IMR-90 (cell line): ENCODE results near the gene OR5B21. TPM values are rescaled to one million over a fixed set of nuclear protein-coding genes. Genes with fewer than 3 reads are reported as not detected.

Experiments
- ATAC-seq: fragments of 200-7000 bp; cut with Tn5 transposase; 2 replicates; pipeline ENCODE4 v1.9.1; 2020; ENCODE audit warnings: low read depth, mild to moderate bottlenecking, moderate library complexity
- BruUV-seq: library from RNA; stranded (reverse); fragments of 400-500 nt; replicated peaks from 2 replicates; lab custom pipeline; 2021; lab: Mats Ljungman, UMichigan
- CTCF ChIA-PET: fragments of 300-600 bp; formaldehyde crosslinking; extraction: SDS; loops from one replicate; lab custom pipeline; 2021; ENCODE audit warnings: antibody characterized with exemption; lab: Yijun Ruan, JAX
- POLR2A ChIA-PET: fragments of 300-600 bp; sonication (Branson Sonifier 250); formaldehyde crosslinking; loops from one replicate; lab custom pipeline; 2022; ENCODE audit warnings: antibody characterized with exemption; ENCODE audit not compliant: unreplicated experiment; lab: Charles Lee
- DNase-seq: peaks from one replicate; pipeline ENCODE4 v3.0.0; 2013
- H2AFZ ChIP-seq: replicated peaks from 2 replicates; pipeline ENCODE3; 2013; ENCODE audit warnings: low read length, mild to moderate bottlenecking; ENCODE audit not compliant: poor library complexity
- H2AK5ac ChIP-seq: 2 replicates; pipeline ENCODE4 v1.6.1; 2013; ENCODE audit warnings: low read depth, low read length, inconsistent platforms
- H2AK9ac ChIP-seq: replicated peaks from 2 replicates; pipeline ENCODE3; 2013; ENCODE audit warnings: mild to moderate bottlenecking, low read depth, low read length, moderate library complexity; ENCODE audit not compliant: poor library complexity
- H2BK120ac ChIP-seq: 2 replicates; pipeline ENCODE4 v1.6.1; 2013; ENCODE audit warnings: low read depth, low read length, inconsistent platforms
- H2BK15ac ChIP-seq: 3 replicates; pipeline ENCODE4 v1.6.1; 2013; ENCODE audit warnings: low read depth, low read length, inconsistent platforms
- H2BK20ac ChIP-seq: 2 replicates; pipeline ENCODE4 v1.6.1; 2013; ENCODE audit warnings: low read depth, mild to moderate bottlenecking, inconsistent platforms, low read length, moderate library complexity
- H2BK5ac ChIP-seq: 2 replicates; pipeline ENCODE4 v1.6.1; 2013; ENCODE audit warnings: mild to moderate bottlenecking, low read depth, low read length, inconsistent platforms; ENCODE audit not compliant: poor library complexity, severe bottlenecking
- H3K14ac ChIP-seq: replicated peaks from 2 replicates; pipeline ENCODE4 v1.6.1; 2013; ENCODE audit warnings: low read depth, low read length, inconsistent platforms
- H3K18ac ChIP-seq: 2 replicates; pipeline ENCODE4 v1.6.1; 2013; ENCODE audit warnings: low read depth, low read length, control low read depth
- H3K23ac ChIP-seq: 2 replicates; pipeline ENCODE4 v1.6.1; 2013; ENCODE audit warnings: low read depth, low read length, inconsistent platforms
- H3K27ac ChIP-seq: 2 replicates; pipeline ENCODE4 v1.5.1; 2013; ENCODE audit warnings: mild to moderate bottlenecking, control low read depth, low read length; ENCODE audit not compliant: insufficient read depth
- H3K27me3 ChIP-seq: 2 replicates; pipeline ENCODE4 v1.6.1; 2013; ENCODE audit warnings: low read length; ENCODE audit not compliant: control insufficient read depth, insufficient read depth
- H3K36me3 ChIP-seq: 2 replicates; pipeline ENCODE4 v1.6.1; 2013; ENCODE audit warnings: low read length, mixed read lengths; ENCODE audit not compliant: control insufficient read depth, insufficient read depth
- H3K4ac ChIP-seq: 2 replicates; pipeline ENCODE4 v1.6.1; 2013; ENCODE audit warnings: low read depth, low read length, inconsistent platforms
- H3K4me1 ChIP-seq: 2 replicates; pipeline ENCODE4 v1.6.1; 2013; ENCODE audit warnings: low read length, mixed read lengths; ENCODE audit not compliant: control insufficient read depth, insufficient read depth
- H3K4me2 ChIP-seq: 2 replicates; pipeline ENCODE4 v1.6.1; 2013; ENCODE audit warnings: low read depth, mild to moderate bottlenecking, control low read depth, low read length, moderate library complexity
- H3K4me3 ChIP-seq: 2 replicates; pipeline ENCODE4 v1.5.1; 2013; ENCODE audit warnings: low read depth, mild to moderate bottlenecking, control low read depth, low read length, moderate library complexity; ENCODE audit not compliant: insufficient read depth
- H3K56ac ChIP-seq: 2 replicates; pipeline ENCODE4 v1.6.1; 2013; ENCODE audit warnings: low read length, inconsistent platforms; ENCODE audit not compliant: insufficient read depth; ENCODE audit errors: extremely low read depth
- H3K79me1 ChIP-seq, 2 experiments: 2 replicates each; pipeline ENCODE4 v1.6.1; 2013; ENCODE audit warnings: low read length in 2 of 2, inconsistent platforms in 1 of 2, low read depth in 1 of 2
- H3K9ac ChIP-seq: 2 replicates; pipeline ENCODE4 v1.6.1; 2013; ENCODE audit warnings: low read depth, low read length, control low read depth
- H3K9me1 ChIP-seq: 2 replicates; pipeline ENCODE4 v1.6.1; 2013; ENCODE audit warnings: low read length, inconsistent platforms; ENCODE audit not compliant: insufficient read depth
- H3K9me3 ChIP-seq: 2 replicates; pipeline ENCODE4 v1.6.1; 2013; ENCODE audit warnings: low read length; ENCODE audit not compliant: control insufficient read depth, insufficient read depth
- H4K20me1 ChIP-seq: 2 replicates; pipeline ENCODE4 v1.6.1; 2013; ENCODE audit warnings: low read length, inconsistent platforms; ENCODE audit not compliant: insufficient read depth
- H4K5ac ChIP-seq: 2 replicates; pipeline ENCODE4 v1.6.1; 2013; ENCODE audit warnings: mild to moderate bottlenecking, low read depth, low read length, control low read depth
- H4K8ac ChIP-seq, 2 experiments: 2 replicates each; pipeline ENCODE4 v1.6.1; 2013; ENCODE audit warnings: low read depth in 2 of 2, low read length in 2 of 2, control low read depth in 1 of 2, inconsistent platforms in 1 of 2
- H4K91ac ChIP-seq: 2 replicates; pipeline ENCODE4 v1.6.1; 2013; ENCODE audit warnings: low read depth, low read length, inconsistent platforms; ENCODE audit not compliant: insufficient read depth
- CTCF ChIP-seq: conservative IDR thresholded peaks from 2 replicates; pipeline ENCODE4 v1.5.1; 2012; ENCODE audit warnings: mild to moderate bottlenecking, low read depth, low read length, improper control_type of control experiment
- MAZ ChIP-seq: IDR thresholded peaks from 2 replicates; pipeline ENCODE4 v1.6.1; 2012; ENCODE audit warnings: low read depth, mild to moderate bottlenecking, low read length, improper control_type of control experiment, moderate library complexity, borderline replicate concordance
- POLR2A ChIP-seq: IDR thresholded peaks from 2 replicates; pipeline ENCODE4 v1.6.1; 2012; ENCODE audit warnings: mild to moderate bottlenecking, low read depth, low read length
- RAD21 ChIP-seq: IDR thresholded peaks from 2 replicates; pipeline ENCODE4 v1.6.1; 2012; ENCODE audit warnings: low read length, improper control_type of control experiment
- SMC3 ChIP-seq: fragments of 150-350 bp; IDR thresholded peaks from 2 replicates; pipeline ENCODE4 v1.6.1; 2016; ENCODE audit warnings: low read depth, mild to moderate bottlenecking, antibody characterized with exemption, low read length, moderate library complexity
- WGBS, 2 experiments: methylation state at CpG; one replicate each; pipeline versions ENCODE4 v1.1.5 to v1.1.7; 2013; ENCODE audit warnings: missing lambda C conversion rate in 2 of 2; ENCODE audit not compliant: insufficient read length in 1 of 2; ENCODE audit errors: extremely low coverage in 2 of 2; 5-methylcytosine and 5-hydroxymethylcytosine counted together
- dilution Hi-C: fragments of 300-500 bp; cut with HindIII; formaldehyde crosslinking; loops from one replicate; pipeline ENCODE4 v1.14.3; 2018; ENCODE audit warnings: low sequenced_read_pairs; ENCODE audit not compliant: unreplicated experiment
- in situ Hi-C: fragments of 300-500 bp; cut with MboI; formaldehyde crosslinking; loops from 3 replicates; pipeline ENCODE4 v1.14.3; 2019; ENCODE audit warnings: low sequenced_read_pairs, inconsistent platforms, mixed read lengths
- intact Hi-C: fragments of 100-400 bp; cut with micrococcal nuclease; formaldehyde crosslinking; loops from 2 replicates; pipeline ENCODE4 v1.10.0; 2022
- polyA plus RNA-seq, 3 experiments: library from polyadenylated mRNA; depleted of rRNA; stranded (reverse); fragments of >200 nt; gene quantifications; 2 replicates each; pipeline ENCODE4 v1.2.3, GENCODE V29; 2012; ENCODE audit warnings: low replicate concordance in 1 of 3
- total RNA-seq: library from RNA; depleted of rRNA; stranded (reverse); fragments of >200 nt; gene quantifications from 2 replicates; pipeline ENCODE4 v1.2.3, GENCODE V29; 2012

The OR5B21 gene
- total and polyA plus RNA-seq, 2 of the 4 experiments (the other 2 are of a cell fraction): not detected

- H3K9ac ChIP-seq: peak overlapping the region; percentile 11; the same call in 1 of the 2 replicates
- in situ Hi-C loops: loop anchor here (25.0 kb wide), 1 partner anchor 1037 kb away; no protein-coding TSS in a partner anchor
- DNase-seq (peak; percentile 89), ATAC-seq (peak; percentile 92)
- no peaks in the 10 kb centered on the region for H3K9me3 ChIP-seq
- peaks cover 3% of the 10 kb centered on the region for H3K36me3 ChIP-seq
- 0 out of 2 replicates have a peak overlapping the region, but pooled peaks have one; percentile 60 for H3K14ac ChIP-seq
- no peaks in the 10 kb centered on the region; the same call in 1 of the 2 replicates for H3K9me1 ChIP-seq
- dilution Hi-C loops: no loop called here
- H2BK120ac ChIP-seq: peak overlapping the region; percentile 78
- peak overlapping the region; percentile 76 for H2AFZ ChIP-seq
- H3K4me1 ChIP-seq: peaks cover 2% of the 10 kb centered on the region; the same call in 1 of the 2 replicates
- H4K5ac ChIP-seq: peak overlapping the region; percentile 47; the same call in 1 of the 2 replicates
- H2BK15ac ChIP-seq: peak overlapping the region; percentile 66; the same call in 2 of the 3 replicates
- POLR2A ChIA-PET: interaction anchor here (1.0 kb wide), 1 partner anchor 497 kb away, joined by 3 read pairs; no protein-coding TSS in a partner anchor
- TF ChIP-seq POLR2A (0 out of 2 replicates have a peak, but pooled peaks have one; percentile 26), RAD21 (peak; percentile 74), SMC3 (peak; percentile 68), MAZ (no peak), CTCF (peak; percentile 85)
- H3K4me2 ChIP-seq: peak overlapping the region; percentile 72
- peak overlapping the region; percentile 57; the same call in 1 of the 2 replicates for H3K23ac ChIP-seq
- H2AK5ac ChIP-seq: peak overlapping the region; percentile 69
- 47% methylated on average over 3 of the region's 7 CpGs; no CpG with 5 or more reads in 1 of the 2 experiments for WGBS, 2 experiments
- H3K4me3 ChIP-seq: peak overlapping the region; percentile 0; the same call in 1 of the 2 replicates
- no peaks in the 10 kb centered on the region for H4K20me1 ChIP-seq
- H3K56ac ChIP-seq: peak overlapping the region; percentile 43
- H3K27me3 ChIP-seq: no peaks in the 10 kb centered on the region
- no peaks in the 10 kb centered on the region for H3K79me1 ChIP-seq
- peak overlapping the region; percentile 64; the same call in 1 of the 2 replicates for H3K18ac ChIP-seq
- H2AK9ac ChIP-seq: no peak overlapping the region
- intact Hi-C loops: loop anchor here (5.0 to 10.0 kb wide), 4 partner anchors 682 to 1180 kb away; partner anchors contain the start of genes YPEL4 and ZDHHC5
- peak overlapping the region; percentile 66 for H3K4ac ChIP-seq
- H3K27ac ChIP-seq: peak overlapping the region; percentile 47; the same call in 1 of the 2 replicates
- no TSS peak for BruUV-seq
- H2BK5ac ChIP-seq: peak overlapping the region; percentile 85
- CTCF ChIA-PET: interaction anchor here (0.6 to 1.7 kb wide), 18 partner anchors 8 to 1031 kb away, joined by 3 to 8 read pairs (median 3); partner anchors contain the start of gene CTNND1
- peak overlapping the region; percentile 83 for H2BK20ac ChIP-seq
- peak overlapping the region; percentile 74 for H4K91ac ChIP-seq
- peak overlapping the region; percentile 54 to 80 for H4K8ac ChIP-seq
These were observed 16.5 kb upstream of the OR5B21 start for GRCh38 chr11:58524232-58525036.
